ENCODE measurements around the gene OLFML1. TPM values are rescaled to one million over a fixed set of nuclear protein-coding genes. Genes with fewer than 3 reads are reported as not detected.
"Not testable (repeated sequence)": the region's sequence is repeated elsewhere in the genome, so short reads cannot be mapped to it uniquely, and the experiment has no call there.

The OLFML1 gene
- total RNA-seq, 1 donor from 2014 or later = 33.7 TPM

GRCh38 chr11:7512525-7513233, 27.4 kb downstream of the OLFML1 start:
- DNase-seq = peak; percentile 77

DNA sequence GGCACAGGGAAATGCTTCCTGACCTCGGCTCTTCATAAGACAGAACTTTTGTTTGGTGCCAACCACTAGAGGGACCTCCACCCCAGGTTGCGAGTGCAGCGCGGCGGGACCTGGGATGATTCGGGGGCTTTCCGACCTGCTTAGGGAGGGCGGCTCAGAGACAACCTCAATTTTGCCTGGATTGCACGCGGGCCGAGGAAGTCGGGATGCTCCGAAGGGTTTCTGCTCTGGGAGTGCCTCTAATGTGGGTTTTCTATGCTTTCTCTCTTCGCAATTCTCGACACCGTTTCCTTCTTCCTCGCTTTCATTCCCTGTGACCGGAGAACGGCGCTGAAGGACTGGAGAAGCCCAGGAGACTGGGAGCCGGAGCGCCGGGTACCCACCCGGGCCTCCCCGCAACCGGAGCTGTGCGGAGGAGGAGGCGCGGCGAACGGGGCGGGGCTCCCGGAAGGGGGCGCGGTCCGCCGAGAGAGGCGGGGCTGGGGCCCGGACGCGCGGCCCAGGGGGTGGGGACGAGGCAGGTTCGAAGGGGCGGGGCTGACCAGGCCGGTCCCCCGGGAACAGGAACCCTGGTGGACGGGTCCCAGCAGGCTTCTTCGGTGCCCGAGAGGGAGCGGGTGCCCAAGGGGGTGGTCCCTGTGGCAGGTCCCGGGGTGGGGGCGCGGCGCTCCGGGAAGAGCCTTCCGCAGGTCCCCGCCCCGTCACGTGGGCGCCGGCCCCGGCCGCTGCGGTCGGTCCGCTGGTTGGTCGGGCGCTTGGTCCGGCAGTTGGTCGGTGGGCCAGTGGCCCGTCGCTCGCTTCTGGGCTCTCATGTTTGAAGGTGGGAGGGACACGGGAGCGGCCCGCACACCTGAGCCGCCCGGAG, 28.2 kb downstream of the OLFML1 start, which contains the start of gene PPFIBP2:
Gene PPFIBP2 (plus strand): TSS at position 766 of the 865 bp plus-strand sequence. CDS start 35,477 bp downstream, outside the sequence.
- DNase-seq = peak; percentile 88

DNA sequence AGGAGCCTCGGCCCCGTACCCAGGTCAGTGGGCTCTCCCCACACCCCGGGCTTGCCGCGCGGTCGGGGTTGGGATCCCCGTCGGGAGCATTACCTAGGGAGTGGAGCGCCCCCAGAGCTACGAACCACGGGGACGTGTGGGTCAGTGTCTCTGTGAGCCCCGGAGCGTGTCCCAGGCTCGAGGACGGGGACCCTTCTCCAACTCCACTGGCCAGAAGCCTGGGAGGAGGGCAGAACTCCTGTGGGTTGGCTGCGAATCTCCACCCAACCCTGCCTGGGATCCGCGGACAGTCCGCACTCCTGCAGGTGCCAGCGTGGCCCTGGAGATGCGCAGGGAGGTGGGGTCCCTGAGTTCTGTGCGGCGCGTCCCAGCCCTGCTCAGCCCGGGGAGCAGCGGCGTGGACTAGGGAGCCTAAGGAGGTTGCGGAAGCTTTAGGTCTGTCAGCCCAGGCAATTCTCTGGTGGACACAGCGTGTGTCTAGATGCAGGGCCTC, 28.8 kb downstream of the OLFML1 start:
- DNase-seq = no peak

- DNase-seq = no peak
Measured at GRCh38 chr11:7515447-7515886, 30.2 kb downstream of the OLFML1 start.

GRCh38 chr11:7516475-7516874, 31.2 kb downstream of the OLFML1 start:
- no peak for DNase-seq

- DNase-seq = not testable (repeated sequence)
Measured at GRCh38 chr11:7517743-7518142, 32.4 kb downstream of the OLFML1 start.

DNA sequence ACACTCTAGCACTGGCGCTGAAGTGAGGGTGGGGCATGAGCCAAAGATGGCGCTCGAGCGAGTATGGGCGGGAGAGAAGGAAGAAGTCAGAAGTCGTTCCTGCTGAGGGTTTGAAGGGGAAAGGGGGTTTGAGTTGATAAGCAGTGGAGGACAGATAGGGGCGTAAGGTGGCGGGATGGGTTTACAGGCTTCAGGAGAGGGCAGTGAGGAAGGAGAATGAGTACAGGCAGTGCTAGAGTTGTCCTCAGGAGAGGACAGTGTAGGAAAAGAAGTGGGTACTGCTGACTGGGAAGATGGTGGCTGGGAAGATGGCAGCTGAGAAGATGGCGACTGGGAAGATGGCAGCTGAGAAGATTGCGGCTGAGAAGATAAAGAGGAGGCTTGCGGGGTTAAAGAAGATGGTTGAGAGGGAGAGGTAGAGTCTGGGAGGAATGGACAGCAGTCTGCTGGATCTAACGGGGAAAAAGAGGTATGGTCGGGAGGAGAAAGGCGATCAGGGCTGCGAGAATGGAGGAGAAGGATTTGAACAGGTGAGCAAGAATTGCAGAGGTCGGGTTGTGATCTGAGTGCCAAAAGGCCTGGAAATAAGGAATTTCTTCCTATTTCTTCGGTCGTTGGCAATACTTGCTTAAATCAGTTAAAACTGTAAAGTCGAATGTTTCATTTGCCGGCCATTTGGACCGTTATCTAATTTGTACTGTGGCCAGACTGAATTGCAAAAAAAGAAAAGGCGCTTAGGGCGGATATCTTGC, 33.7 kb downstream of the OLFML1 start:
- DNase-seq = no peak

GRCh38 chr11:7520011-7520942, 35.0 kb downstream of the OLFML1 start:
- DNase-seq = no peak

- no peak for DNase-seq
Measured at GRCh38 chr11:7520981-7521487, 35.7 kb downstream of the OLFML1 start.

DNA sequence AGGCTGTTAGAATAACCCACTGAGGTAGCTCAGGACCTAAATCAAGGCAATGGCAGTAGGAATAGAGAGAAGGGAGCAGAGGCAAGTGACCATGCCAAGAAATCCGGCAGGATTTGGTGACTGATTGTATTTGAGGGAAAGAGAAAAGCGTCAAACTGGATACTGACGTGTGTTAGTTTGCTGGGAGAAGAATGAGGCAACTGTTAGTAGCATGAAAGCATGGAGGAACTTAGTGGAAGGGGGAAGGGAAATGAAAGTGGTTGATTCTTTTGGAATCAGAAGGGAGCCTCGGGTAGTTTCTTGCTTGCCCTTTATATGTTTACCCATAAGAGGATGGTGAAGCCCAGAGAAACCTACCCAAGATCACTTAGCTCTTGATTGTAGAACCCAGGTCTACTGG, 36.8 kb downstream of the OLFML1 start:
- DNase-seq = no peak

DNA sequence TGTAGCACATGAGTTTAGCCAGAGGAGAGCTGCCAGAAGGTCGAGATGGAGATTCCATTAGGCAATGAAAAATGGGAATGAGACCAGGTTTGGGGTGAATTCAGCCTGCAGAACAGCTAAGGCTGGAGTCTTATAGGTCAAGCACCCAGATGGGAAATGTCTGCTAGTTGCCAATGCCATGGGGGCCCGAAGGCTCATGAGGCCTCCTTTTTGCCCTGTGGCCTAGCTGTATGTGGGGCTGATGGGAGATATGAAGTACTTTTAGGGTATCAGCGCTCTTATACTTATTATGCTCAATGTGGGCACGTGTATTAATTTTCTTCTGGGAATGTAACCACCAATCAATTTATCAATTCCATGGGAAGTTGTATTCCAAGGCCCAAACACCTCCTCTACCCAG, 37.2 kb downstream of the OLFML1 start:
- DNase-seq = no peak

GRCh38 chr11:7523416-7524210, 38.3 kb downstream of the OLFML1 start:
- DNase-seq = peak; percentile 72

- DNase-seq = peak; percentile 48
Measured at GRCh38 chr11:7524462-7525235, 39.3 kb downstream of the OLFML1 start.

- no peak for DNase-seq
Measured at GRCh38 chr11:7525424-7525823, 40.1 kb downstream of the OLFML1 start.

GRCh38 chr11:7527029-7527428, 41.7 kb downstream of the OLFML1 start:
- no peak for DNase-seq

- DNase-seq = no peak
Measured at GRCh38 chr11:7528514-7529049, 43.3 kb downstream of the OLFML1 start.

DNA sequence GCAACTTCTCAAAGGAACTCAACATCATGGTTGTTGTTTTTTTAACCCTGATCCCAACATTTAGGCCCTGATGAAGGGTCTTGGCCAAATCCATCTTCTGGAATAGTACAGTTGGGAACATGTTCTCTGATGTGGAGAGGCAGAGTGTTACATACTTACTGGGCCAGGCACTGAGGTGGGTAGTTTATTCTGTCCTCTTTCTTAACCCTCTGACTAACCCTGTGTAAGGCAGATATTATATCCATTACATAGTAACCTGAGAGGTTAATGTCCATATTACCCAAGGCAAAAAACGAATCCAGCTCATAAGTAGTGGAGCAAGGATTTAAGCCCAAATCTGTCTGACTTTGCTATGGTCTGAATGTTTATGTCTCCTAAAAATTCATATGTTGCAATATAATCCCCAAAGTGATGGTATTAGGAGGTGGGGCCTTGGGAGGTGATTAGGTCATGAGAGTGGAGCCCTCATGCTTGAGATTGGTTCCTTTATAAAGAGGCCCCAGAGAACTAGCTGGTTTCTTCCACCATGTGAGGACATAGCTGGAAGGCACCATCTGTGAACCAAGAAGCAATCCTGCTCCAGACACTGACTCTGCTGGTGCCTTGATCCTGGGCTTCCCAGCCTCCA, 44.8 kb downstream of the OLFML1 start:
- no peak for DNase-seq

- no peak for DNase-seq
Measured at GRCh38 chr11:7531011-7531410, 45.7 kb downstream of the OLFML1 start.

Data from tongue (tissue), 2 donors.